GM12801 (cell line): ENCODE results near the gene MAP3K3.

Source experiments
- TF ChIP-seq, protein P1 (sequence below): IDR thresholded peaks from one replicate; pipeline ENCODE4 v1.5.1; 2011; ENCODE audit warnings: control low read depth; ENCODE audit not compliant: insufficient read length; ENCODE audit errors: extremely low read depth

MAP3K3 gene

DNA sequence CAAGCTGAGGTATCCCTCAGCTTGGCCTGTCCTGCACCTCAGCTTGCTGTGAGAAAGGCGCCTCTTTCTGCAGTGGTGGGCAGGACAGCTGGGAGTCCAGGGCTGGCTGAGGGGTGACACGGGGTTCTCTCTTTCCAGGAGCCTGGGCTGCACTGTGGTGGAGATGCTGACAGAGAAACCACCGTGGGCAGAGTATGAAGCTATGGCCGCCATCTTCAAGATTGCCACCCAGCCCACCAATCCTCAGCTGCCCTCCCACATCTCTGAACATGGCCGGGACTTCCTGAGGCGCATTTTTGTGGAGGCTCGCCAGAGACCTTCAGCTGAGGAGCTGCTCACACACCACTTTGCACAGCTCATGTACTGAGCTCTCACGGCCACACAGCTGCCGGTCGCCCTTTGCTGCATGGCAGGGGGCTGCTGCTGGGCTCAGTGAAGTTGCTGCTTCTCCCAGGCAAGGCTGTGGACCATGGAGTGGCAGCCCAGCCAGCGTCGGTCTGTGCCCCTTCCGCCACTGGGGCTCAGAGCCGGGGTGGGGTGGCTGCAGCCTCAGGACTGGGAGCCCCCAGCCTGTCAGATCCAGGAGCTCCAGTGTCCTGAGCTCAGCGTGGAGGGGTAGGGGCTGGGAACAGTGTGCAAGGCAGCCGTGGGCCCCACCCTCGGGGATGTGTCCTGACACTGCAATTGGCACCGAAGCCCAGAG, 71.3 kb downstream of the MAP3K3 start:
- TF ChIP-seq, protein P1, sequence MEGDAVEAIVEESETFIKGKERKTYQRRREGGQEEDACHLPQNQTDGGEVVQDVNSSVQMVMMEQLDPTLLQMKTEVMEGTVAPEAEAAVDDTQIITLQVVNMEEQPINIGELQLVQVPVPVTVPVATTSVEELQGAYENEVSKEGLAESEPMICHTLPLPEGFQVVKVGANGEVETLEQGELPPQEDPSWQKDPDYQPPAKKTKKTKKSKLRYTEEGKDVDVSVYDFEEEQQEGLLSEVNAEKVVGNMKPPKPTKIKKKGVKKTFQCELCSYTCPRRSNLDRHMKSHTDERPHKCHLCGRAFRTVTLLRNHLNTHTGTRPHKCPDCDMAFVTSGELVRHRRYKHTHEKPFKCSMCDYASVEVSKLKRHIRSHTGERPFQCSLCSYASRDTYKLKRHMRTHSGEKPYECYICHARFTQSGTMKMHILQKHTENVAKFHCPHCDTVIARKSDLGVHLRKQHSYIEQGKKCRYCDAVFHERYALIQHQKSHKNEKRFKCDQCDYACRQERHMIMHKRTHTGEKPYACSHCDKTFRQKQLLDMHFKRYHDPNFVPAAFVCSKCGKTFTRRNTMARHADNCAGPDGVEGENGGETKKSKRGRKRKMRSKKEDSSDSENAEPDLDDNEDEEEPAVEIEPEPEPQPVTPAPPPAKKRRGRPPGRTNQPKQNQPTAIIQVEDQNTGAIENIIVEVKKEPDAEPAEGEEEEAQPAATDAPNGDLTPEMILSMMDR, result no peak

DNA sequence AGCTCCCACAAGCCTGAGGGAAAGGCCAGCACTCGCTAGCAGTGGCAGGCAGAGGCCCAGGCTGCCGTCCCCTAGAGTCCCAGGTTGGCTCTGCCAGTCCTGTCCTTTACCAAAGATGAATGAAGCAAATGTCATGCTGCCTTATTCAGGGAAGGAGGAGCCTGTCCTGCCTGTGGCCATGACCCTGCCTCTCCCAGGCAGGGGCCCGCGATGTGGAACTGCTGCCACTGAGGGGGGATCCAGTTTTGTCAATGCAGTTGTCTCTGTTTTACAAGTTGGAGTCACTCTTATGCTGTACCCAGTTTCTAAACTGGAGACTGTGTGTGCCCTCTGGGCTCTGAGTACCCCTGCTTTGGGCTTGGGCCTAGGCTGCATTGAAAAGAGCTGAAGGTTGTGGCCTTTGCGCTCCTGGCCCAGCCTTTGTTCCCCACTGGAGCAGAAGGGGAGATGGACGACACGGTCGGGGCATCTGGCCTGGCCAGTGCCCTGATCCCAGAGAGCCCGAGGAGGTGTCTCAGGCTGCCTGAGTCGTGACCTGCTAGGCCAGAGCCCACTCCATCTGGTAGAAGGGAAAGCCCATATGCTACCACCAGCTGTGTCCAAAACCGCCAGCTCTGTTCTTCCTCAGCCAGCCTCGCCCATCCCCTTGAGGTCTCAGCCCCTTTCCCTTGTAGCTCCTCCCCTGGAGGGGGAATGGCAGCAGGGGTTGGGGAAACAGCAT, 72.2 kb downstream of the MAP3K3 start:
- TF ChIP-seq, protein P1, result no peak

DNA sequence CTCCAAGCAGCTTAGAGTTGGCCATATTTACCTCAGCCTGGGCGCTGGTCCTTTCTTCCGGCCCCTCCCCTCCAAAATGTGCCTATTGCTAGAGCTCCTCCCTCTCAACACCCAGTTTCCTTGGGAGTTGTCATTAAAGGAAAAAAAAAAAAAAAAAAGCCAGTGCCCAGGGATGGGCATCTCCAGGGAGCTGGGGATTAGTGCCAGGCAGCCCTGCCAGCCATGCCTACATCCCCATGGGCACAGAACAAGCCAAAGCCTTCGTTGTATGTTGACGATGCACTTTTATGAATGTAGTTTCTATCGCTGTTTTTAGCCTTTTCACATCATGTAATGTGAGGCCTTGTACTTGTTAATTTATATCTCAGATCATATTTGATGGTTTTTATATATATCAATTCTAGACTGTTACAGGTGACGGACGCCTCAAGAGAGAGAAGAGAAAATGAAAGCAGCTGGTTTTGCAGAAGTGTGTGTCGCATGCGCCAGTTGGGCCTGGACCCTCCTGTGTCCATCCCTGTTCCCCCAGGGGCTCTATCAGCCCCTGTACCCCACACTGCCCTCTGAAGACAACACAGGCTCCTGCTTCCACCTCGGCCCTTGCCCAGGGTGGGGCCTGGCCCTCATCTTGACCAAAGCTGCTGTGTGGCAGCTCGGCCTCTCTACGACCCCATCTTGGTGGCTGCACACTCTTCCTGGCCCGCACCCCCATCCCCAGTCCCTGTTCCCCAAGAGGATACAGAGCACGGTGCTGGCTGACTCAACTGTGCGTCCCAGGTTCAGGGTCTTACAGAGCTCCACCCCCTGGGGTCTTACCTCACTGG, 72.9 kb downstream of the MAP3K3 start:
- TF ChIP-seq, protein P1, result no peak

DNA sequence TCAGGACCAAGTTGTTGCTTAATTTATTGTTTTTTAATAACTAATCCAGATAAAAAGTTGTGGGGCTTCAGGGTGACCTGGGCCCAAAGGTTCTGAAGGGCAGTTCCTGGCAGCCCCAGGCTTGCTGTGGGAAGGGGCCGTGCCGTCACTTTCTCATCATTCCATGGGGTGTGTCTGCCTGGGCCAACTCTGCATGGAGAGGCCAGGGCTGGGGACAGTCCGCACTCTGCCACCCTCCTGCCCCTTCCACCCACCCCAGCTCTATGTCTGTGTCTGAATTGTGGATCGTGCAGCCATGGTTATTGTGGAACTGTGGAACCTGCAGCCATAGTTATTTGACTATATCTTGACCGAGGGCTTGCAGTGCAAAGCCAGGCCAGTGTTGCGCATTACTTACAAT, 73.7 kb downstream of the MAP3K3 start:
- TF ChIP-seq, protein P1, result no peak

DNA sequence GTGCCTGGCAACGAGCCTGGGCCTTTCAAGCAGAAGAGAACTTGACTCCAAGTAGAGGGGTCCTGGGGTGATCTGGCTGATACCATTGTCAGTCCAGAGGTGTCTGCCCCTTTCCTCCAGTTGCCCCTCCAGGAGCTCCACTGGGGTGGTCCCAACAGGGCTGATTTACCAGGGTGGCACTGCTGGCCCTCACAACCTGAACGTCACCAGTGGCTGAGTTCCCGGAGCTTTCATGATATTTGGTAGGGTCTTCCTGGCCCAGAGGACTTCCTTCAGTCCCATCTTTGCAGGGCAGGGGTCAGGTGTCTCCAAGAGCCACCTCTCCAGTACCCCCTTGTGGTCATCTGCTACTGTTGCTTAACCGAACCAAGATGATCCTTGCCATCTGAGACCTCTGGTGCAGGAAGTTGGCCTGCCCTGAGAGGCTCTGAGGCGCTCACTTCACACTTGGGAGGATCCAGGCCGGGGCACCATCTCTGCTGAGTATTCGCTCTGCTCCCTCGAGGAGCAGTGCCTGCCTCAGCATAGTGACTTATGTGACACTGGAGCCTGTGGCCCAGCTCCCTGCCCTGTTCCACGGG, 74.3 kb downstream of the MAP3K3 start:
- TF ChIP-seq, protein P1, result no peak

DNA sequence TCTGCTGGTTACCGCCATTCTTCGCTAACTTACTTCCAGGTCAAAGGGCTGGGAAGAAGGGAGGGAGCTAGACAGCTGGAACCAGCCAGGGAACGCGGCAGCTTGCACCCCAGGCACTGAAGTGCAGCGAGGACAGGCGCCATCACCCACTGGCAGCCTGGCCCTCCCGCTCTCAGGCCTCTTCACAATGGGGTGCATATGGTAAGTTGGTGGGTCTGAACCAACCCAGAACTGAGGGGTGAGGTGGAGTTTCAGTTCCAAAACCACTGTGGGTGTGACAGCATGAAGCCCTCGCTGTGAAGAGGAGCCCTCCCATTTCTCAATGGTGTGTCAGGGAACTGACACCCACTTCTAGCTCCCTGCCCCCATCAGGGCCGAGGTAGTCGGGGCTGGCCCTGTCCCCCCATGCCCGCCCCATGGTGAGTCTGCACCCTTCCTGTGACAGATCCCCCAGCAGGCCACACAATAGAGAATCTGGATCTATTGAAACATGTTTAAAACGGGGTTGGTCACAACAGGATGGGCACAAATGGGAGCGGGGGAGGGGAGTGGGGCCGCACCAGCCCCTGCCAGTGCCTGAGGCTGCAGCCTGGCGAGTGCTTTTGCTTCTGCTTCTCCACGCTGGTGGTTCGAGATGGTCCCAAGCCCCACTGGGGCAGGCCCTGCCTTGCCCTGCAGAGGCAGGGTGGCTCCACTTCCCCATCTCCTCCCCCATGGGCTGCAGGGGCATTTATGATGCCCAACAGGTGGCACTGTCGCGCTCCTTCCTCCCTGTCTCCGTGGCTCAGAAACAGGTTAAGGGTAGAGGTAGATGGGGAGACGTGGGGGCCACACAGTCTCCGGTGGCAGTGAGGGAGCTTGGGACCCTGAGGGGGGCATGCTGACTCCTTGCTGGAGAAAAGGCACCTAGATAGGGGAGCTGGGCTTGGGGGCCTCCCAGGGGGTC, 75.4 kb downstream of the MAP3K3 start:
- TF ChIP-seq, protein P1, result no peak
